SU-DHL-6 (cell line): ENCODE data around the gene MMP24OS.

ENCODE experiments used
- H2AFZ ChIP-seq: fragments of 200-600 bp; sonication (generic); 2 replicates; pipeline ENCODE4 v1.6.1; 2014; ENCODE audit warnings: low read depth, mild to moderate bottlenecking, moderate library complexity, mixed read lengths, antibody characterized with exemption, low read length; ENCODE audit not compliant: severe bottlenecking
- H3F3A ChIP-seq: fragments of 200-600 bp; shearing (Covaris generic); 2 replicates; pipeline ENCODE4 v1.6.0; 2016; ENCODE audit warnings: antibody characterized with exemption, mild to moderate bottlenecking; ENCODE audit not compliant: insufficient read depth
- H3K27ac ChIP-seq: fragments of 200-600 bp; sonication (generic); 2 replicates; pipeline ENCODE4 v1.5.1; 2016; ENCODE audit warnings: low read depth, mild to moderate bottlenecking, low read length, moderate library complexity, mixed read lengths
- H3K27me3 ChIP-seq: fragments of 200-600 bp; sonication (generic), shearing (Covaris generic); 2 replicates; pipeline ENCODE4 v1.6.0; 2014; ENCODE audit warnings: mild to moderate bottlenecking, low read length
- H3K36me3 ChIP-seq: fragments of 200-600 bp; sonication (generic); 2 replicates; pipeline ENCODE4 v1.6.1; 2014; ENCODE audit warnings: mild to moderate bottlenecking, low read length, mixed read lengths
- H3K4me2 ChIP-seq: fragments of 300-600, 200-600 bp; shearing (Covaris generic), sonication (generic); 2 replicates; pipeline ENCODE4 v1.6.0; 2014; ENCODE audit warnings: low read length, low read depth, mild to moderate bottlenecking; ENCODE audit not compliant: poor library complexity, severe bottlenecking
- H3K4me3 ChIP-seq: fragments of 200-600 bp; sonication (generic); 2 replicates; pipeline ENCODE4 v1.5.1; 2014; ENCODE audit warnings: antibody characterized with exemption, low read length, mild to moderate bottlenecking, mixed read lengths; ENCODE audit not compliant: insufficient read depth, poor library complexity, severe bottlenecking
- H3K79me2 ChIP-seq: fragments of 200-600 bp; sonication (generic); 2 replicates; pipeline ENCODE4 v1.6.1; 2014; ENCODE audit warnings: mild to moderate bottlenecking, low read length, moderate library complexity; ENCODE audit not compliant: insufficient read depth
- H3K9ac ChIP-seq: fragments of 200-600 bp; sonication (generic); 2 replicates; pipeline ENCODE4 v1.7.0; 2014; ENCODE audit warnings: mild to moderate bottlenecking, low read length
- H3K9me2 ChIP-seq: fragments of 200-600 bp; sonication (generic); replicated peaks from 2 replicates; pipeline ENCODE4 v1.6.1; 2014; ENCODE audit warnings: low read length; ENCODE audit not compliant: insufficient read depth
- H3K9me3 ChIP-seq: fragments of 200-600 bp; sonication (generic); 2 replicates; pipeline ENCODE4 v1.6.1; 2014; ENCODE audit warnings: low read length, mixed read lengths; ENCODE audit not compliant: insufficient read depth
- H4K20me1 ChIP-seq: fragments of 200-600 bp; sonication (generic); 2 replicates; pipeline ENCODE4 v1.6.1; 2014; ENCODE audit warnings: low read depth, mild to moderate bottlenecking, antibody characterized with exemption, low read length, moderate library complexity, mixed read lengths
- EZH2phosphoT487 ChIP-seq: fragments of 200-600 bp; sonication (generic), shearing (Covaris generic); conservative IDR thresholded peaks from 2 replicates; pipeline ENCODE4 v1.6.1; 2018; ENCODE audit warnings: mild to moderate bottlenecking, antibody characterized with exemption, low read length, moderate library complexity, mixed read lengths
- TF ChIP-seq, protein P1 (sequence below): fragments of 200-600 bp; sonication (generic); IDR thresholded peaks from one replicate; pipeline ENCODE4 v1.5.1; 2017; ENCODE audit warnings: antibody characterized with exemption, mild to moderate bottlenecking, low read length, moderate library complexity; ENCODE audit not compliant: insufficient read depth, poor library complexity, severe bottlenecking

The MMP24OS gene

DNA sequence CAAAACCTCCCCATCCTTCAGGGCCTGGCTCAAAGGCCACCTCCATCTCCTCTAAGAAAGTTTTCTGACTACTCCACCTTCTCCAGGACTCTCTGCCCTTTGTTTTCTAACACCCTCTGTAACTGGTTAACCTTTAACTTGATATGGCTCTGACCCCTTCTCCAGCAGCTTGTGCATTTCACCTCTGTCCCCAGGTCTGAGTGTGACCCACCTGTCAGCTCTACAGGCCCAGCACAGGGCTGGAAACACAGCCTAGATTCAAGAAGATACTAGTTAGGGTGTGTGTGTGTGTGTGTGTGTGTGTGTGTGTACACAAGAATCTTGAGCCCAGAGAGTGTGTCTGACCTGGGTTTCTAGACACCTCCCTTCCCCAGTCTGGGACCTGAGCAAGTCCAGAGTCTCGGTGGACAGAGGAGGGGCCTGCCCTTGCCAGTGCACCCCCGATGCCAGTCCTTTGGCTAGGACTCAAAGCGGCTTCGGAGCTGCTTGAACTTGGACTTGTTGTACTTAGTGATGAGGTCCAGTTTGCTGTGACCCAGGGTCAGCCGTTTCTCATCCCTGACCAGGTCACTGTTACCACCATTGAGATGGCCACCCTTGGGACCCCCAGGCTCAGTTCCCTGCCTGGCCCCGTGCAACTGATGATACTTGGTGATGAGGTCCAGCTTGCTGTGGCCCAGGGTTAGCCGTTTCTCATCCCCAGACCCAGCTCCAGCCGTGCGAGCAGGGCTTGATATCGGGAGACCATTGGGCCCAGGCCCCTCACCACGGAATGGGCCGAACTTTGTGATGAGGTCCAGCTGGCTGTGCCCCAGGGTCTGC lies 8.4 kb upstream of the MMP24OS start:
- Histone ChIP-seq H4K20me1 (no peaks in the 10 kb centered on the region), H3K36me3 (0 out of 2 replicates have a peak, but pooled peaks cover 2% of the 10 kb centered on the region), H3K27me3 (no peaks in the 10 kb centered on the region), H3K79me2 (peaks cover 25% of the 10 kb centered on the region), H3K9ac (no peak overlapping the region), H2AFZ (no peak overlapping the region), H3K9me2 (no peaks in the 10 kb centered on the region), H3F3A (no peaks in the 10 kb centered on the region; the same call in 1 of the 2 replicates), H3K4me2 (no peak overlapping the region), H3K9me3 (no peaks in the 10 kb centered on the region), H3K27ac (no peak overlapping the region), H3K4me3 (no peak overlapping the region)
- TF ChIP-seq, protein P1, sequence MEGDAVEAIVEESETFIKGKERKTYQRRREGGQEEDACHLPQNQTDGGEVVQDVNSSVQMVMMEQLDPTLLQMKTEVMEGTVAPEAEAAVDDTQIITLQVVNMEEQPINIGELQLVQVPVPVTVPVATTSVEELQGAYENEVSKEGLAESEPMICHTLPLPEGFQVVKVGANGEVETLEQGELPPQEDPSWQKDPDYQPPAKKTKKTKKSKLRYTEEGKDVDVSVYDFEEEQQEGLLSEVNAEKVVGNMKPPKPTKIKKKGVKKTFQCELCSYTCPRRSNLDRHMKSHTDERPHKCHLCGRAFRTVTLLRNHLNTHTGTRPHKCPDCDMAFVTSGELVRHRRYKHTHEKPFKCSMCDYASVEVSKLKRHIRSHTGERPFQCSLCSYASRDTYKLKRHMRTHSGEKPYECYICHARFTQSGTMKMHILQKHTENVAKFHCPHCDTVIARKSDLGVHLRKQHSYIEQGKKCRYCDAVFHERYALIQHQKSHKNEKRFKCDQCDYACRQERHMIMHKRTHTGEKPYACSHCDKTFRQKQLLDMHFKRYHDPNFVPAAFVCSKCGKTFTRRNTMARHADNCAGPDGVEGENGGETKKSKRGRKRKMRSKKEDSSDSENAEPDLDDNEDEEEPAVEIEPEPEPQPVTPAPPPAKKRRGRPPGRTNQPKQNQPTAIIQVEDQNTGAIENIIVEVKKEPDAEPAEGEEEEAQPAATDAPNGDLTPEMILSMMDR = no peak
- no peak for TF ChIP-seq EZH2phosphoT487

GRCh38 chr20:35285806-35286076 lies 7.8 kb upstream of the MMP24OS start:
- Histone ChIP-seq H3K36me3 (0 out of 2 replicates have a peak, but pooled peaks cover 2% of the 10 kb centered on the region), H3K27me3 (no peaks in the 10 kb centered on the region), H3K4me3 (no peak overlapping the region), H3K4me2 (peak overlapping the region; percentile 80), H3K79me2 (peaks cover 25% of the 10 kb centered on the region), H3K9ac (peak overlapping the region; percentile 90), H3K27ac (no peak overlapping the region), H4K20me1 (no peaks in the 10 kb centered on the region), H3K9me2 (no peaks in the 10 kb centered on the region), H2AFZ (no peak overlapping the region), H3F3A (no peaks in the 10 kb centered on the region; the same call in 1 of the 2 replicates), H3K9me3 (no peaks in the 10 kb centered on the region)
- no peak for TF ChIP-seq EZH2phosphoT487
- TF ChIP-seq, protein P1 = no peak

GRCh38 chr20:35284992-35285805 lies 7.3 kb upstream of the MMP24OS start:
- H3K27ac ChIP-seq = no peak overlapping the region
- no peak for TF ChIP-seq EZH2phosphoT487
- TF ChIP-seq, protein P1 = no peak
- no peaks in the 10 kb centered on the region for H3K9me3 ChIP-seq
- H3K4me2 ChIP-seq = peak overlapping the region; percentile 80
- H3K79me2 ChIP-seq = peaks cover 25% of the 10 kb centered on the region
- no peaks in the 10 kb centered on the region for H4K20me1 ChIP-seq
- peak overlapping the region; percentile 90 for H3K9ac ChIP-seq
- no peaks in the 10 kb centered on the region for H3K27me3 ChIP-seq
- H2AFZ ChIP-seq = peak overlapping the region; percentile 96
- H3K4me3 ChIP-seq = peak overlapping the region; percentile 85
- no peaks in the 10 kb centered on the region for H3K9me2 ChIP-seq
- H3F3A ChIP-seq = no peaks in the 10 kb centered on the region; the same call in 1 of the 2 replicates
- 0 out of 2 replicates have a peak, but pooled peaks cover 2% of the 10 kb centered on the region for H3K36me3 ChIP-seq
